GM12878 (cell line): ENCODE results near the gene ADAMTSL2. TPM values are rescaled to one million over a fixed set of nuclear protein-coding genes. Genes with fewer than 3 reads are reported as not detected.

Experiments used
- ATAC-seq: fragments of 200-7000 bp; cut with Tn5 transposase; 3 replicates; pipeline ENCODE4 v1.9.1; 2020; ENCODE audit warnings: mild to moderate bottlenecking, moderate library complexity
- BruUV-seq: library from RNA; stranded (reverse); fragments of 400-500 nt; replicated peaks from 2 replicates; lab custom pipeline; 2021; lab: Mats Ljungman, UMichigan
- CTCF ChIA-PET: fragments of 300-600 bp; sonication (Branson Sonifier 250); formaldehyde crosslinking; extraction: SDS; loops from one replicate; lab custom pipeline; 2021; ENCODE audit warnings: inconsistent platforms; lab: Yijun Ruan, JAX
- POLR2A ChIA-PET: fragments of 350-600 bp; formaldehyde crosslinking; extraction: SDS; loops from one replicate; lab custom pipeline; 2021; ENCODE audit warnings: inconsistent platforms; lab: Charles Lee
- RAD21 ChIA-PET: fragments of 300-600 bp; sonication (Branson Sonifier 250); formaldehyde crosslinking; loops from one replicate; lab custom pipeline; 2023; ENCODE audit warnings: antibody characterized with exemption; ENCODE audit not compliant: unreplicated experiment; lab: Charles Lee
- SMC1A ChIA-PET: fragments of 300-600 bp; sonication (Branson Sonifier 250); formaldehyde crosslinking; loops from one replicate; lab custom pipeline; 2023; ENCODE audit not compliant: unreplicated experiment, uncharacterized antibody; lab: Charles Lee
- DNase-seq: peaks from one replicate; pipeline ENCODE4 v3.0.0-alpha.2; 2011; ENCODE audit warnings: low read depth, low spot score
- FAIRE-seq: peaks from 3 replicates; lab custom pipeline; 2011; peaks lifted over from hg19 to GRCh38; lab: Jason Lieb, UNC
- H2AFZ ChIP-seq: 2 replicates; pipeline ENCODE4 v1.6.0; 2011; ENCODE audit warnings: low read depth, low read length, control low read depth; ENCODE audit not compliant: control insufficient read depth
- H3K27ac ChIP-seq: 2 replicates; pipeline ENCODE4 v1.5.1; 2011; ENCODE audit warnings: control low read depth; ENCODE audit not compliant: control insufficient read depth, insufficient read depth
- H3K27me3 ChIP-seq, 2 experiments: replicated peaks in 1 of 2; 2 replicates each; pipeline versions ENCODE4 v1.6.0 to v1.6.1; 2011; ENCODE audit warnings: low read length in 1 of 2; ENCODE audit not compliant: control insufficient read depth in 2 of 2, insufficient read depth in 2 of 2
- H3K36me3 ChIP-seq, 2 experiments: 2 replicates each; pipeline ENCODE4 v1.5.1; 2011; ENCODE audit warnings: low read length in 1 of 2; ENCODE audit not compliant: control insufficient read depth in 2 of 2, insufficient read depth in 2 of 2
- H3K4me1 ChIP-seq: 2 replicates; pipeline ENCODE4 v1.6.1; 2011; ENCODE audit warnings: mild to moderate bottlenecking, low read length, moderate library complexity, mixed read lengths; ENCODE audit not compliant: control insufficient read depth, insufficient read depth
- H3K4me2 ChIP-seq: 2 replicates; pipeline ENCODE4 v1.6.0; 2011; ENCODE audit warnings: control low read depth; ENCODE audit not compliant: control insufficient read depth, insufficient read depth
- H3K4me3 ChIP-seq: fragments of 200-600 bp; sonication (generic); 2 replicates; pipeline ENCODE4 v1.5.1; 2016
- H3K79me2 ChIP-seq: 2 replicates; pipeline ENCODE4 v1.6.0; 2011; ENCODE audit warnings: low read length; ENCODE audit not compliant: control insufficient read depth, insufficient read depth
- H3K9ac ChIP-seq: 2 replicates; pipeline ENCODE4 v1.8.0; 2011; ENCODE audit warnings: low read length, control low read depth, mixed read lengths; ENCODE audit not compliant: control insufficient read depth, insufficient read depth
- H3K9me3 ChIP-seq: replicated peaks from 3 replicates; pipeline ENCODE4 v1.5.1; 2011; ENCODE audit warnings: mild to moderate bottlenecking, low read length; ENCODE audit not compliant: control insufficient read depth, insufficient read depth
- H4K20me1 ChIP-seq: 2 replicates; pipeline ENCODE4 v1.6.0; 2011; ENCODE audit not compliant: control insufficient read depth, insufficient read depth
- CHD2 ChIP-seq: IDR thresholded peaks from 2 replicates; pipeline ENCODE4 v1.6.1; 2011; ENCODE audit warnings: low read depth, low read length, improper control_type of control experiment, borderline replicate concordance
- FOXK2 ChIP-seq: fragments of 450-650 bp; IDR thresholded peaks from 2 replicates; pipeline ENCODE4 v1.6.1; 2017; ENCODE audit warnings: mild to moderate bottlenecking, moderate library complexity
- GABPA ChIP-seq: IDR thresholded peaks from 2 replicates; pipeline ENCODE4 v1.6.1; 2014; ENCODE audit warnings: antibody characterized with exemption, low read depth, mild to moderate bottlenecking, inconsistent platforms
- GATAD2B ChIP-seq: fragments of 450-650 bp; conservative IDR thresholded peaks from 2 replicates; pipeline ENCODE4 v1.6.1; 2017; ENCODE audit warnings: low read depth, mild to moderate bottlenecking, moderate library complexity
- HCFC1 ChIP-seq: fragments of 150-350 bp; IDR thresholded peaks from 2 replicates; pipeline ENCODE4 v1.6.1; 2014; ENCODE audit warnings: low read length
- MTA2 ChIP-seq: fragments of 450-650 bp; IDR thresholded peaks from 2 replicates; pipeline ENCODE4 v1.6.1; 2016; ENCODE audit warnings: low read depth, mild to moderate bottlenecking, moderate library complexity
- MYB ChIP-seq: fragments of 150-350 bp; IDR thresholded peaks from 2 replicates; pipeline ENCODE4 v1.6.1; 2014; ENCODE audit warnings: mild to moderate bottlenecking, low read depth, low read length, borderline replicate concordance
- NFXL1 ChIP-seq: fragments of 450-650 bp; IDR thresholded peaks from 2 replicates; pipeline ENCODE4 v1.6.1; 2017; ENCODE audit warnings: antibody characterized with exemption, mild to moderate bottlenecking, borderline replicate concordance
- NR2C1 ChIP-seq: fragments of 450-650 bp; IDR thresholded peaks from 2 replicates; pipeline ENCODE4 v1.6.1; 2017; ENCODE audit warnings: antibody characterized with exemption, mild to moderate bottlenecking, moderate library complexity
- NR2F1 ChIP-seq: fragments of 450-650 bp; conservative IDR thresholded peaks from 2 replicates; pipeline ENCODE4 v1.6.1; 2017; ENCODE audit warnings: mild to moderate bottlenecking
- PBX3 ChIP-seq: IDR thresholded peaks from 2 replicates; pipeline ENCODE4 v1.6.1; 2011; ENCODE audit warnings: mild to moderate bottlenecking, low read depth, low read length, moderate library complexity; ENCODE audit not compliant: insufficient replicate concordance
- POLR2A ChIP-seq: IDR thresholded peaks from 2 replicates; pipeline ENCODE4 v1.6.1; 2011; ENCODE audit warnings: low read depth, mild to moderate bottlenecking, low read length
- SPI1 ChIP-seq: IDR thresholded peaks from 2 replicates; pipeline ENCODE4 v1.6.1; 2011; ENCODE audit warnings: low read depth, mild to moderate bottlenecking, low read length, moderate library complexity, borderline replicate concordance; ENCODE audit not compliant: insufficient read depth
- SUZ12 ChIP-seq: fragments of 200-600 bp; sonication (generic); IDR thresholded peaks from one replicate; pipeline ENCODE4 v1.6.1; 2018; ENCODE audit warnings: antibody characterized with exemption, mild to moderate bottlenecking; ENCODE audit not compliant: unreplicated experiment
- TCF3 ChIP-seq: IDR thresholded peaks from 2 replicates; pipeline ENCODE4 v1.6.1; 2012; ENCODE audit warnings: low read depth, mild to moderate bottlenecking, low read length, borderline replicate concordance; ENCODE audit not compliant: insufficient read depth
- USF2 ChIP-seq: IDR thresholded peaks from 2 replicates; pipeline ENCODE4 v1.6.1; 2011; ENCODE audit warnings: low read depth, low read length, improper control_type of control experiment, borderline replicate concordance
- ZBED1 ChIP-seq: IDR thresholded peaks from 2 replicates; pipeline ENCODE4 v1.6.1; 2016; ENCODE audit warnings: borderline replicate concordance
- ZBTB4 ChIP-seq: fragments of 450-650 bp; formaldehyde crosslinking; IDR thresholded peaks from 2 replicates; pipeline ENCODE4 v1.4.0; 2022; ENCODE audit warnings: mild to moderate bottlenecking, moderate library complexity
- ZNF207 ChIP-seq: fragments of 450-650 bp; IDR thresholded peaks from 2 replicates; pipeline ENCODE4 v1.6.1; 2014; ENCODE audit warnings: antibody characterized with exemption, mild to moderate bottlenecking, borderline replicate concordance
- ZZZ3 ChIP-seq: IDR thresholded peaks from 2 replicates; pipeline ENCODE4 v1.6.1; 2011; ENCODE audit warnings: low read depth; ENCODE audit not compliant: control insufficient read depth, insufficient read length
- WGBS: methylation state at CpG from one replicate; pipeline ENCODE4 v1.1.6; 2016; ENCODE audit warnings: low lambda C conversion rate; ENCODE audit not compliant: insufficient replicate concordance, insufficient coverage; ENCODE audit errors: missing lambda C conversion rate; 5-methylcytosine and 5-hydroxymethylcytosine counted together
- in situ Hi-C: fragments of 300-500 bp; cut with MboI; formaldehyde crosslinking; loops from 9 replicates; pipeline ENCODE4 v1.14.3; 2018; ENCODE audit warnings: mixed read lengths
- intact Hi-C: fragments of 100-400 bp; cut with micrococcal nuclease; formaldehyde crosslinking; loops from one replicate; pipeline ENCODE4 v1.14.2; 2022; ENCODE audit not compliant: unreplicated experiment
- polyA plus RNA-seq, 11 experiments: library from polyadenylated mRNA; depleted of rRNA in 4 of 11; unstranded in 6 of 11; stranded (reverse) in 5 of 11; fragments of >200 nt; fragmentation: Nextera tagmentation in 4 of 11; fragmentation: Illumina TruSeq in 1 of 11; extraction: Ambion mirVana in 4 of 11; extraction: Trizol in 1 of 11; gene quantifications; 1 replicate in 1 of 11; 2 replicates in 10 of 11; pipeline versions ENCODE4 v1.2.1 to v1.2.3, GENCODE V29; 2011 to 2016; ENCODE audit warnings: inconsistent platforms in 2 of 11, missing spikeins in 2 of 11, low read depth in 1 of 11
- total RNA-seq, 4 experiments: library from RNA; depleted of rRNA in 3 of 4; stranded (reverse); fragments of >200 nt in 3 of 4; fragmentation: Illumina TruSeq in 1 of 4; extraction: Trizol in 1 of 4; gene quantifications; 2 replicates each; pipeline versions ENCODE4 v1.2.1 to v1.2.3, GENCODE V29; 2013 to 2021

ADAMTSL2 gene
- total and polyA plus RNA-seq, 10 of the 15 experiments (the other 5 are each of a cell fraction or from before 2014, with no cell fraction given) = 0.07 TPM; not detected in 9

- ATAC-seq = no peak
- RAD21 ChIA-PET = no interaction called here
- Histone ChIP-seq H3K4me1 (no peaks in the 10 kb centered on the region), H3K27me3 (peaks cover 0 to 2% of the 10 kb centered on the region in 2 experiments; a peak in 2 of 4 replicates), H3K9ac (no peak overlapping the region), H3K4me2 (no peak overlapping the region), H3K36me3 (no peaks in the 10 kb centered on the region), H3K27ac (no peak overlapping the region), H3K9me3 (peaks cover 7% of the 10 kb centered on the region; the same call in 2 of the 3 replicates), H4K20me1 (no peaks in the 10 kb centered on the region), H2AFZ (no peak overlapping the region), H3K79me2 (no peaks in the 10 kb centered on the region), H3K4me3 (no peak overlapping the region)
- intact Hi-C loops = no loop called here
- TF ChIP-seq CHD2 (no peak), MYB (no peak), PBX3 (no peak), NR2C1 (no peak), GABPA (no peak), ZNF207 (no peak), USF2 (no peak), FOXK2 (no peak), NR2F1 (no peak), POLR2A (no peak), ZBED1 (no peak), HCFC1 (no peak), GATAD2B (no peak), SPI1 (no peak), MTA2 (no peak), ZZZ3 (no peak), SUZ12 (no peak), TCF3 (no peak), NFXL1 (no peak), ZBTB4 (CRISPR knock-in tag) (no peak)
- no peak for FAIRE-seq
- BruUV-seq = no TSS peak
- in situ Hi-C loops = no loop called here
- SMC1A ChIA-PET = no interaction called here
- DNase-seq = no peak
- POLR2A ChIA-PET = no interaction called here
- 37% methylated on average over 13 of the region's 13 CpGs for WGBS
- CTCF ChIA-PET = no interaction called here
These were observed 29.2 kb upstream of the ADAMTSL2 start for GRCh38 chr9:133505186-133505830.
